ENCODE measurements around the gene PMEL.
"Not testable (repeated sequence)": the region's sequence is repeated elsewhere in the genome, so short reads cannot be mapped to it uniquely, and the experiment has no call there.

Gene PMEL

DNA sequence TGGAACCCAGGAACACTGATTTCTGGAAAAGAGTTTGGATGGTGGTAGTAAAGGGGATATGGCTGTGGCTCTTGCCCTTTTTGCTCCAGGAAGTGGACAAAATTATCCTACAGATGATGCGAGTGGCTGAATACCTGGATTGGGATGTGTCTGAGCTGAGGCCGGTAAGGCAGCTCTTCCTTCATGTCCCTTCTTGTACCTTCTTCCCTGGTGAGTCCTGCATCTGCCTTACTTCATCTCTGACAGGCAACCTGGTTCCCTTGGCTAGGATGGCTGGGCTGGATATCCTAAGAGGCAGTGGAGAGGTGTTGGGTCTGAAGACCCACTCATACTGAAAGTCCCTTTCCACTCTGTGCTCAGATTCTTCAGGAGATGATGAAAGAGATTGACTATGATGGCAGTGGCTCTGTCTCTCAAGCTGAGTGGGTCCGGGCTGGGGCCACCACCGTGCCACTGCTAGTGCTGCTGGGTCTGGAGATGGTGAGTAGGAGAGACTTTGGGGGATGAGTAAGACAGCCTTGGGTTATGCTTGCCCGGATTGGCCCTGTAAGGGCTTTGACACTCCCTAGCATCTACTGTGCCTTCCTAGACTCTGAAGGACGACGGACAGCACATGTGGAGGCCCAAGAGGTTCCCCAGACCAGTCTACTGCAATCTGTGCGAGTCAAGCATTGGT, 26.9 kb downstream of the PMEL start:
- DNase-seq = no peak

DNA sequence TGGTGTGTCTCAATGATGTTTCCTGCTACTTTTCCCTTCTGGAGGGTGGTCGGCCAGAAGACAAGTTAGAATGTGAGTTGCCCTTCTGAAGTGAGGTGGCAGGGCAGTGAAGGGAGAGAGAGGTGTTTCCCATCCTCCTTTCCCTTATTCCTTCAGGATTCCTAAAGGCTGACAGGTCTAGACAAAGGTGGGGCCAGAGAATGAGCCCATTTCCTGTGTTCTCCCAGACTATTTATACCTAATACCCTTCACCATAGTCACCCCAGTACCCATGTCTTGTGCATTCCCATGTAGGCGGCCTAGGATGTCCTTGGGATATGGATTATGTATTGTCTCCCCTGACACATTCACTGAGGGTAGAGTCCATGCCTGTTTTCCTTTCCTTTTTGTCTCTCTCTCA, 27.9 kb downstream of the PMEL start:
- DNase-seq = no peak

- DNase-seq = no peak
Measured at GRCh38 chr12:55935738-55936151, 30.1 kb downstream of the PMEL start.

DNA sequence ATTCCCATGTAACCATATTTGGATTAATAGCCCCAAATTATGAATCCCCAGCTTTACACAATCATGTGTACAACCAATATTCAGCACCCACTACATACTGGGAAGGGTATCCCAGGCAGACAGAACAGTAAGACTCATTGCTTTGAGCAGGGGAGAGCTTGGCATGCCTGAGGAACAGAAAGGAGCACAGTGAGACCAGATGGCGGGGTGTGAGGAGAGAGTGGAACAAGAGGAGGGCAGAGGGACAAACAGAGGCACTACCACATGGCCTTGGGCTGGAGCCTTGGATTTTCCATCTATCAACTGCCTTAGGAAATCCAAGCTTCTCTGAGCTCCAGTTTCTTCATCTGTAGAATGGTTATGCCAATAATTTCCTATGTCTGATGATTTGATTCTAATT, 31.1 kb downstream of the PMEL start:
- DNase-seq = no peak

- no peak for DNase-seq
Measured at GRCh38 chr12:55933799-55934742, 31.8 kb downstream of the PMEL start.

DNA sequence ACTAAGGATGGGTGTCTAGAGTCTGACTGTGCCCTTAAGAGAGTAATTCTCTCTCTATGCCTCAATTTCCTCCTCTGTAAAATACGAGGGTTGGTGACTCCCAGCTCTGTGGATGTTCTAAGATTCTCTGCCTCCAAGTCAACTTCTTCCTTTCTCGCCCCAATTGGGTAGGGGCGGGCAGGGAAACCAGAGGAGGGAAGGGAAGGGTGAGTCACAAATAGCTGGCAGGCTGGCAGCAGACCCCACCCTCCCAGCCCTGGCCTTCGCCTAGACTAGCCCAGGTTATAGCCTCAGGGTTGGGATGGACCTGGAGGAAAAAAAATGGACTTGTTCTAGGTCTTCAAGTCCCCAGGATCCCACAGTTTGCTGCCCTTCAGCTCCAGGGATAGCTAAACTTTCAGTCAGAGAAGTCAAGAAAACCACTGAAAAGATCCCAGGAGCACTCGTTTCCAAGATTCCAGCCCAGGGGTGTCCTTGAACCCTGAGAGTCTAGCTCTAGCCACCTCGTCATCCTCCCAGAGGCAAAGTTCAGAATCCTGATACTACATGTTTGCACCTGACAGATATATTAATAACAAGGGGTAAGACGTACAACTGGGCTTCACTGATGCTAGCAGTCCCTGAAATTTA, 32.6 kb downstream of the PMEL start:
- DNase-seq = no peak

GRCh38 chr12:55932551-55932910, 33.3 kb downstream of the PMEL start:
- no peak for DNase-seq

DNA sequence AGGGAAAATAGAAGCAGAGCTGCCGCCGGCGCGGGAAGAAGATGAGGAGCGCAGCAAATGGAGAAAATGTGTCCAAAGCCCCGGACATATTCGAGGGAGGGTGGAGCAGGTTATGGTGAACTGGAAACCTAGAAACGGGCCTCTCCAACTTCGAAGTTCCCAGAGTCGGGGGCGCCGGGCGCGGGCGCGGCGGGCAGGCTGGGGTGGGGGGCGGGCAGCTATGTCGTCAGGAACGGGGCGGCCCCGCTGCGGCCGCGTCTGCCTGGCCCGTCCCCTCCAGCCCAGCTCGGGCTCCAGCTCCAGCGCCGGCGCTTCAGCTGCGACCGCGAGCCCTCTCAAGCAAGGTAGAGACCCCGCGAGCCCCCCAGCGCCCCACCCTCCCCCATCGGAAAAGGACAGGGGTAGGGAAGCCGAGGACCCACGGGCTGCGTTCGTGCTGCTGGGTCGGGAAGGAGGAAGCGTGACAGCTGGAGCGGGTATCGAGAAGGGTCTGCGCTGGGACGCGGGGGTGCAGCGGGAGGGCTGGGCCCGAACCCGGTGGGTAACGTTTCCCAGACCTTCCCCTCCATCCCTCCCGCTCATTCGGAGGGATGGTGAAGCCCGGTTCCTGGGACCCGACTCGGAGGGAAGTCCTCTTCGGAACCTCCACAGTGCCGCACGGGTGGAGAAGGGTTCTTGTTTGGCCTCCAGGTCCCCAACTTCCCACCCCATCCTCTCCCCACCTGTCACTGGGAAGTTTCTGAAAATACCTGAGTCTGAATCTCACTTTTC, 33.9 kb downstream of the PMEL start:
- DNase-seq = no peak

GRCh38 chr12:55931317-55931779, 34.5 kb downstream of the PMEL start:
- no peak for DNase-seq

GRCh38 chr12:55930771-55931316, 35.0 kb downstream of the PMEL start, which contains the start of gene DGKA:
Gene DGKA (plus strand): TSS chr12:55931162. CDS start chr12:55936504, 5,342 bp downstream.
- peak; percentile 71 to 72 for DNase-seq

- peak in 1 of 2 donors; percentile 73 for DNase-seq
Measured at GRCh38 chr12:55929306-55929791, 36.5 kb downstream of the PMEL start.

DNA sequence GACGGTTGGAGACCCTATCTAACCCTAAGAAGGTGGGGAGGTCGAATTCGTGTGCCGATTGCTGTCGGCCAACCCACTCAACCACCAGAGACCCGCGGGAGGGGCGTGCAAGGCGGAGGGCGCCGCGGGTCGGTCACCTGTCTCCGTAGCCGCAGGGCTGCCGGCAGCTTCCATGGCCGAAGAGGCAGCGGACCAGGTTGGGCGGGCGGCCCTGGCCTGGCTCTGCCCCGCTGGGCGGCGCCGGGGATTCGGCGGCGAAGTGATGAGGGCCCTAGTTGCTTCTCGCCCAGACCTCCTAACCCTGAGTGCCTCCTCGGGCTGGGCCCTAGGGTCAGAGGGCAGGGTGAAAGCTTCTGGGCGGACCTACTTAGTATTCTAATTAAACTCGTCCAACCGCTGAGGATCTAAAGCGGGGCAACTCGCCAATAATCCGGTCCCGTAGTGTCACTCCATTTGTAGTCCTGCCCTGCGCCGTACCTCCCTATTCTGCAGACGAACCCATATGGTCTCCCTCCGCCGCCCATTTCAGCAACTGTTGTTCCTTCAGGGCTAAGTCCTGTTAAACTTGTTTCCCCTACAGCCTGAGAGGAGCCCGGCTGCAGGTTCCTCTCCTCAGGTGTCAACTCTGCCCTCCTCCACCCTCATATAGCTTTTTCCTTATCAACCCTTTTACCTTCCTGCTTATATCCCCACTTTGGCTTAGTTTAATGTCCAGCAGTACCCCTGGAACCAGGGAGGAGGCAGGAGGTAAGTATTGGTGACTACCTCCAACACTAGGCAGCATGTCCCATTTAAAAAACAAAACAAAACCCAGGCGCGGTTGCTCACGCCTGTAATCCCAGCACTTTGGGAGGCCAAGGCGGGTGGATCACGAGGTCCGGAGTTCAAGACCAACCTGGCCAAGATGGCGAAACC, 38.0 kb downstream of the PMEL start, which contains the start of gene PYM1:
Gene PYM1, minus strand, starts transcription at position 307 of the 915 bp plus-strand sequence. Its CDS starts 133 bp downstream, at position 174.
- peak in 1 of 2 donors; percentile 47 for DNase-seq

- peak; percentile 87 to 88 for DNase-seq
Measured at GRCh38 chr12:55926738-55927587, 38.9 kb downstream of the PMEL start.

DNA sequence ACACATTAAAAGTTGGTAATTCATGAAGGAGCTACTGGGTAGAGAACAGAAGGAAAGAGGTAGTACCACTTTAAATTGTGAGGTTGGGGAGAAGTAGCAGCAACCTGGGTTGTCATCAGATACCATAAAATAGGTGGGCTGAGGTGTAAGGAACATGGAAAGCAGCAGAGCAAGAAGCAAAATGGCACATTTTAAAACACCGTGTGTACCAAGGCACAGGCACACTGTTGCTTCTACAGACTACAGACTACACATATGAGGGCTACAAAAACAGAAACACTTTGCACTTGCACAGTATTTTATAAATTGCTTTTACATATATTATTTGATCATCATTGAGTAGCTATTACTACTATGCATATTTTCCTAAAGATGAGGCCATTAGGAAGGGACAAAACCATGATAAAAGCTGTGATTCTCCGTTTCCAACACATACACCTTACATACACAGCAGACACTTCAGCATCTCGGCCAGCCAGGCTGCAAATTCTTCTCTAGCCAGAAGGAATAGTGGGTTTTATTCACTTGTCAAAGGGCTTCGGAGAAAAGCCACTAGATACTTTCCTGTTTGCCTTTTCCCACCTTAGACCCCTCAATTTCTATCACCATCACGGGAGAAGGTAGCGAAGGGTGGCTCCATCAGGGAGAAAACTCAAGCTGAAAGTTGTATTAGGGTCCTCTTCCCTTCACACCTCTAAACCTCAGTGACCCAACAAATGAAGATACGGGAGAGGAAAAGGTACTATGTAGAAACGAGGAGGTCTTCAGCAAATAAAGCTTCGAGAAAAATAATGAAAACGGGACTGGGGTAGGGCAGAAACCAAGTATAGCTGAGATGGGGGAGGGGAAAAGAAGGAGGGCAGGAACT, 39.7 kb downstream of the PMEL start:
- DNase-seq = no peak

DNA sequence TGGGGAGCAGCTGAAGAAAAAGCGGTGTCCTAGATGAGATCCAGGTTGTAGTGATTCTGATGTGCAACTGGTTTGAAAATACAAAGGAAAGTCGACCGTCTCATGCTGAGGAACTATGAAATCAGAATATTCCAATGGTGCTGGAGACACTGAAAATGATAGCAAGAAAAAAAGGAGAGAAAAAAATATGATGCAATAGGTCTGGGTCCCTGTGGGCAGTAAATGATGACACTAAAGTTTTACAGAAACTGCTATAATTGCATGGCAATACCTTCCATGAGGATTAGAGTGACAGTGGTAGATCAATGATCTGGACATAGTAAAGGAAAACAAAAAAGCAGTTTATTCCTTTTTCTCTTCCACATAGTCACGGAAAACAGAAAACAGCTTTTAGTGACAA, 40.5 kb downstream of the PMEL start:
- no peak for DNase-seq

DNA sequence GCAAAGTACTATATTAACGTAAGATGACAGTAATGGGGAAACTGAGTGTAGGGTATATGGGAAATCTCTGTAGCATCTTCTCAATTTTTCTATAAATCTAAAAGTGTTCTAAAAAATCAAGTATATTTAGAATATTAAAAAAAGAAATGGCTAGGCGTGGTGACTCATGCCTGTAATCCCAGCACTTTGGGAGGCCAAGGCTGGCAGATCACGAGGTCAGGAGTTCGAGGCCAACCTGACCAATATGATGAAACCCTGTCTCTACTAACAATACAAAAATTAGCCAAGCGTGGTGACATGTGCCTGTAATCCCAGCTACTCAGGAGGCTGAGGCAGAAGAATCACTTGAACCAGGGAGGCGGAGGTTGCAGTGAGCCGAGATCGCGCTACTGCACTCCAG, 42.2 kb downstream of the PMEL start:
- not testable (repeated sequence) for DNase-seq

DNA sequence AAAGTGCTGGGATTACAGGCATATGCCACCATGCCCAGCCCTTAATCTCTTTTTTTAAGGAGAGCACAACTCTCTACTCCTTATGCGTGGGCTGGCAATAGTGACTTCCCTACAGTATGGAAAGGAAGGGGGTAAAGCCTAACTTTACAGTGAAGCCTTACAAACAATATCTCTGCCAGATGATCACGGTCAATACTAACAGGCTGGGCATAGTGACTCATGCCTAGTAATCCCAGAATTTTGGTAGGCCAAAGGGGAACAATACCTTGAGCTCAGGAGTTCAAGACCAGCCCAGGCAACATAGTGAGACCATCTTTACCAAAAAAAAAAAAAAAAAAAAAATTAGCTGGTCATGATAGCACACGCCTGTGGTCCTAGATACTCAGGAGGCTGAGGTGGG, 43.7 kb downstream of the PMEL start:
- DNase-seq = no peak

GRCh38 chr12:55919032-55919431, 46.8 kb downstream of the PMEL start:
- not testable (repeated sequence) for DNase-seq

- DNase-seq = no peak
Measured at GRCh38 chr12:55915482-55915859, 50.4 kb downstream of the PMEL start.

Data from stimulated activated CD4-positive, alpha-beta T cell treated with anti-CD3 and anti-CD28 coated beads, Interleukin-2, amount 100 ng/mL, for 48 hours (primary cell).